IMR-90 (cell line): ENCODE measurements around the gene IL18RAP. TPM values are rescaled to one million over a fixed set of nuclear protein-coding genes. Genes with fewer than 3 reads are reported as not detected.

Experiments used
- ATAC-seq: fragments of 200-7000 bp; cut with Tn5 transposase; 2 replicates; pipeline ENCODE4 v1.9.1; 2020; ENCODE audit warnings: low read depth, mild to moderate bottlenecking, moderate library complexity
- BruUV-seq: library from RNA; stranded (reverse); fragments of 400-500 nt; replicated peaks from 2 replicates; lab custom pipeline; 2021; lab: Mats Ljungman, UMichigan
- CTCF ChIA-PET: fragments of 300-600 bp; formaldehyde crosslinking; extraction: SDS; loops from one replicate; lab custom pipeline; 2021; ENCODE audit warnings: antibody characterized with exemption; lab: Yijun Ruan, JAX
- POLR2A ChIA-PET: fragments of 300-600 bp; sonication (Branson Sonifier 250); formaldehyde crosslinking; loops from one replicate; lab custom pipeline; 2022; ENCODE audit warnings: antibody characterized with exemption; ENCODE audit not compliant: unreplicated experiment; lab: Charles Lee
- DNase-seq: peaks from one replicate; pipeline ENCODE4 v3.0.0; 2013
- H2AFZ ChIP-seq: replicated peaks from 2 replicates; pipeline ENCODE3; 2013; ENCODE audit warnings: low read length, mild to moderate bottlenecking; ENCODE audit not compliant: poor library complexity
- H2AK5ac ChIP-seq: 2 replicates; pipeline ENCODE4 v1.6.1; 2013; ENCODE audit warnings: low read depth, low read length, inconsistent platforms
- H2AK9ac ChIP-seq: replicated peaks from 2 replicates; pipeline ENCODE3; 2013; ENCODE audit warnings: mild to moderate bottlenecking, low read depth, low read length, moderate library complexity; ENCODE audit not compliant: poor library complexity
- H2BK120ac ChIP-seq: 2 replicates; pipeline ENCODE4 v1.6.1; 2013; ENCODE audit warnings: low read depth, low read length, inconsistent platforms
- H2BK15ac ChIP-seq: 3 replicates; pipeline ENCODE4 v1.6.1; 2013; ENCODE audit warnings: low read depth, low read length, inconsistent platforms
- H2BK20ac ChIP-seq: 2 replicates; pipeline ENCODE4 v1.6.1; 2013; ENCODE audit warnings: low read depth, mild to moderate bottlenecking, inconsistent platforms, low read length, moderate library complexity
- H2BK5ac ChIP-seq: 2 replicates; pipeline ENCODE4 v1.6.1; 2013; ENCODE audit warnings: mild to moderate bottlenecking, low read depth, low read length, inconsistent platforms; ENCODE audit not compliant: poor library complexity, severe bottlenecking
- H3K14ac ChIP-seq: replicated peaks from 2 replicates; pipeline ENCODE4 v1.6.1; 2013; ENCODE audit warnings: low read depth, low read length, inconsistent platforms
- H3K18ac ChIP-seq: 2 replicates; pipeline ENCODE4 v1.6.1; 2013; ENCODE audit warnings: low read depth, low read length, control low read depth
- H3K23ac ChIP-seq: 2 replicates; pipeline ENCODE4 v1.6.1; 2013; ENCODE audit warnings: low read depth, low read length, inconsistent platforms
- H3K27ac ChIP-seq: 2 replicates; pipeline ENCODE4 v1.5.1; 2013; ENCODE audit warnings: mild to moderate bottlenecking, control low read depth, low read length; ENCODE audit not compliant: insufficient read depth
- H3K27me3 ChIP-seq: 2 replicates; pipeline ENCODE4 v1.6.1; 2013; ENCODE audit warnings: low read length; ENCODE audit not compliant: control insufficient read depth, insufficient read depth
- H3K36me3 ChIP-seq: 2 replicates; pipeline ENCODE4 v1.6.1; 2013; ENCODE audit warnings: low read length, mixed read lengths; ENCODE audit not compliant: control insufficient read depth, insufficient read depth
- H3K4ac ChIP-seq: 2 replicates; pipeline ENCODE4 v1.6.1; 2013; ENCODE audit warnings: low read depth, low read length, inconsistent platforms
- H3K4me1 ChIP-seq: 2 replicates; pipeline ENCODE4 v1.6.1; 2013; ENCODE audit warnings: low read length, mixed read lengths; ENCODE audit not compliant: control insufficient read depth, insufficient read depth
- H3K4me2 ChIP-seq: 2 replicates; pipeline ENCODE4 v1.6.1; 2013; ENCODE audit warnings: low read depth, mild to moderate bottlenecking, control low read depth, low read length, moderate library complexity
- H3K4me3 ChIP-seq: 2 replicates; pipeline ENCODE4 v1.5.1; 2013; ENCODE audit warnings: low read depth, mild to moderate bottlenecking, control low read depth, low read length, moderate library complexity; ENCODE audit not compliant: insufficient read depth
- H3K56ac ChIP-seq: 2 replicates; pipeline ENCODE4 v1.6.1; 2013; ENCODE audit warnings: low read length, inconsistent platforms; ENCODE audit not compliant: insufficient read depth; ENCODE audit errors: extremely low read depth
- H3K79me1 ChIP-seq, 2 experiments: 2 replicates each; pipeline ENCODE4 v1.6.1; 2013; ENCODE audit warnings: low read length in 2 of 2, inconsistent platforms in 1 of 2, low read depth in 1 of 2
- H3K9ac ChIP-seq: 2 replicates; pipeline ENCODE4 v1.6.1; 2013; ENCODE audit warnings: low read depth, low read length, control low read depth
- H3K9me1 ChIP-seq: 2 replicates; pipeline ENCODE4 v1.6.1; 2013; ENCODE audit warnings: low read length, inconsistent platforms; ENCODE audit not compliant: insufficient read depth
- H3K9me3 ChIP-seq: 2 replicates; pipeline ENCODE4 v1.6.1; 2013; ENCODE audit warnings: low read length; ENCODE audit not compliant: control insufficient read depth, insufficient read depth
- H4K20me1 ChIP-seq: 2 replicates; pipeline ENCODE4 v1.6.1; 2013; ENCODE audit warnings: low read length, inconsistent platforms; ENCODE audit not compliant: insufficient read depth
- H4K5ac ChIP-seq: 2 replicates; pipeline ENCODE4 v1.6.1; 2013; ENCODE audit warnings: mild to moderate bottlenecking, low read depth, low read length, control low read depth
- H4K8ac ChIP-seq, 2 experiments: 2 replicates each; pipeline ENCODE4 v1.6.1; 2013; ENCODE audit warnings: low read depth in 2 of 2, low read length in 2 of 2, control low read depth in 1 of 2, inconsistent platforms in 1 of 2
- H4K91ac ChIP-seq: 2 replicates; pipeline ENCODE4 v1.6.1; 2013; ENCODE audit warnings: low read depth, low read length, inconsistent platforms; ENCODE audit not compliant: insufficient read depth
- BHLHE40 ChIP-seq: fragments of 150-350 bp; IDR thresholded peaks from 2 replicates; pipeline ENCODE4 v1.6.1; 2016; ENCODE audit warnings: mild to moderate bottlenecking, low read depth, low read length
- CEBPB ChIP-seq: IDR thresholded peaks from 2 replicates; pipeline ENCODE4 v1.6.1; 2012; ENCODE audit warnings: low read depth, low read length, improper control_type of control experiment
- CHD1 ChIP-seq: IDR thresholded peaks from 2 replicates; pipeline ENCODE4 v1.6.1; 2012; ENCODE audit warnings: low read depth, low read length, improper control_type of control experiment
- CTCF ChIP-seq: conservative IDR thresholded peaks from 2 replicates; pipeline ENCODE4 v1.5.1; 2012; ENCODE audit warnings: mild to moderate bottlenecking, low read depth, low read length, improper control_type of control experiment
- ELK1 ChIP-seq: fragments of 150-350 bp; IDR thresholded peaks from 2 replicates; pipeline ENCODE4 v1.6.1; 2016; ENCODE audit warnings: low read depth, mild to moderate bottlenecking, low read length, moderate library complexity, borderline replicate concordance
- FOS ChIP-seq: fragments of 150-350 bp; IDR thresholded peaks from 2 replicates; pipeline ENCODE4 v1.6.1; 2016; ENCODE audit warnings: low read depth, low read length
- MAFK ChIP-seq: IDR thresholded peaks from 2 replicates; pipeline ENCODE4 v1.6.1; 2012; ENCODE audit warnings: low read depth, low read length, improper control_type of control experiment
- MAZ ChIP-seq: IDR thresholded peaks from 2 replicates; pipeline ENCODE4 v1.6.1; 2012; ENCODE audit warnings: low read depth, mild to moderate bottlenecking, low read length, improper control_type of control experiment, moderate library complexity, borderline replicate concordance
- MXI1 ChIP-seq: IDR thresholded peaks from 2 replicates; pipeline ENCODE4 v1.6.1; 2012; ENCODE audit warnings: low read depth, mild to moderate bottlenecking, low read length, moderate library complexity, borderline replicate concordance
- NFE2L2 ChIP-seq: fragments of 150-350 bp; IDR thresholded peaks from 2 replicates; pipeline ENCODE4 v1.6.1; 2016; ENCODE audit warnings: low read depth, mild to moderate bottlenecking, low read length
- POLR2A ChIP-seq: IDR thresholded peaks from 2 replicates; pipeline ENCODE4 v1.6.1; 2012; ENCODE audit warnings: mild to moderate bottlenecking, low read depth, low read length
- RAD21 ChIP-seq: IDR thresholded peaks from 2 replicates; pipeline ENCODE4 v1.6.1; 2012; ENCODE audit warnings: low read length, improper control_type of control experiment
- RCOR1 ChIP-seq: IDR thresholded peaks from 2 replicates; pipeline ENCODE4 v1.6.1; 2012; ENCODE audit warnings: mild to moderate bottlenecking, low read length, improper control_type of control experiment; ENCODE audit not compliant: insufficient replicate concordance
- SMC3 ChIP-seq: fragments of 150-350 bp; IDR thresholded peaks from 2 replicates; pipeline ENCODE4 v1.6.1; 2016; ENCODE audit warnings: low read depth, mild to moderate bottlenecking, antibody characterized with exemption, low read length, moderate library complexity
- WGBS, 2 experiments: methylation state at CpG; one replicate each; pipeline versions ENCODE4 v1.1.5 to v1.1.7; 2013; ENCODE audit warnings: missing lambda C conversion rate in 2 of 2; ENCODE audit not compliant: insufficient read length in 1 of 2; ENCODE audit errors: extremely low coverage in 2 of 2; 5-methylcytosine and 5-hydroxymethylcytosine counted together
- dilution Hi-C: fragments of 300-500 bp; cut with HindIII; formaldehyde crosslinking; loops from one replicate; pipeline ENCODE4 v1.14.3; 2018; ENCODE audit warnings: low sequenced_read_pairs; ENCODE audit not compliant: unreplicated experiment
- in situ Hi-C: fragments of 300-500 bp; cut with MboI; formaldehyde crosslinking; loops from 3 replicates; pipeline ENCODE4 v1.14.3; 2019; ENCODE audit warnings: low sequenced_read_pairs, inconsistent platforms, mixed read lengths
- intact Hi-C: fragments of 100-400 bp; cut with micrococcal nuclease; formaldehyde crosslinking; loops from 2 replicates; pipeline ENCODE4 v1.10.0; 2022
- polyA plus RNA-seq, 3 experiments: library from polyadenylated mRNA; depleted of rRNA; stranded (reverse); fragments of >200 nt; gene quantifications; 2 replicates each; pipeline ENCODE4 v1.2.3, GENCODE V29; 2012; ENCODE audit warnings: low replicate concordance in 1 of 3
- total RNA-seq: library from RNA; depleted of rRNA; stranded (reverse); fragments of >200 nt; gene quantifications from 2 replicates; pipeline ENCODE4 v1.2.3, GENCODE V29; 2012

The IL18RAP gene
- total and polyA plus RNA-seq, 2 of the 4 experiments (the other 2 are of a cell fraction) = not detected

- TF ChIP-seq MXI1 (no peak), MAZ (no peak)
Measured at GRCh38 chr2:102442967-102443828, 20.2 kb downstream of the IL18RAP start (continued).

GRCh38 chr2:102444233-102444632, 21.3 kb downstream of the IL18RAP start:
- Histone ChIP-seq H3K4ac (no peak overlapping the region), H3K4me1 (no peaks in the 10 kb centered on the region), H3K23ac (no peak overlapping the region), H4K91ac (no peak overlapping the region), H3K9me1 (no peaks in the 10 kb centered on the region), H3K4me2 (no peak overlapping the region), H3K27ac (no peak overlapping the region), H3K79me1 (no peaks in the 10 kb centered on the region), H4K5ac (no peak overlapping the region), H3K9me3 (no peaks in the 10 kb centered on the region), H2BK20ac (no peak overlapping the region), H3K36me3 (no peaks in the 10 kb centered on the region), H3K18ac (no peak overlapping the region), H2AFZ (no peak overlapping the region), H2AK9ac (no peak overlapping the region), H3K56ac (no peak overlapping the region), H2BK120ac (no peak overlapping the region), H2AK5ac (no peak overlapping the region), H2BK5ac (no peak overlapping the region), H4K20me1 (no peaks in the 10 kb centered on the region), H3K4me3 (no peak overlapping the region), H3K27me3 (peaks cover 3% of the 10 kb centered on the region; the same call in 1 of the 2 replicates), H4K8ac (no peak overlapping the region), H3K14ac (no peak overlapping the region), H3K9ac (no peak overlapping the region), H2BK15ac (no peak overlapping the region)
- DNase-seq (no peak), ATAC-seq (no peak)
- intact Hi-C loops (no loop called here), in situ Hi-C loops (loop anchor here (5.0 to 10.0 kb wide), 4 partner anchors 202 to 559 kb away; no protein-coding TSS in a partner anchor), dilution Hi-C loops (no loop called here)
- BruUV-seq = no TSS peak
- CTCF ChIA-PET = interaction anchor here (0.6 to 1.4 kb wide), 6 partner anchors 14 to 561 kb away, joined by 3 to 4 read pairs (median 4); no protein-coding TSS in a partner anchor
- no CpG with 5 or more reads among the region's 3 CpGs for WGBS, 2 experiments
- POLR2A ChIA-PET = no interaction called here
- TF ChIP-seq BHLHE40 (no peak), RAD21 (no peak), MAZ (no peak), NFE2L2 (no peak), SMC3 (no peak), CEBPB (no peak), CHD1 (no peak), MAFK (no peak), FOS (no peak), CTCF (no peak), POLR2A (no peak), ELK1 (no peak), MXI1 (no peak), RCOR1 (no peak)
